GM19395 (cell line): ENCODE data around the gene ATG2A.

ENCODE experiments used
- ATAC-seq: cut with Tn5 transposase; IDR thresholded peaks from one replicate; pipeline ENCODE4 v1.9.1; 2021; ENCODE audit warnings: mild to moderate bottlenecking, moderate library complexity; ENCODE audit not compliant: unreplicated experiment

ATG2A gene

GRCh38 chr11:64888406-64888728 is 28.6 kb downstream of the ATG2A start:
- ATAC-seq = no peak

- ATAC-seq = peak; percentile 63
These were observed 29.1 kb downstream of the ATG2A start for GRCh38 chr11:64887757-64888405.

- no peak for ATAC-seq
These were observed 29.7 kb downstream of the ATG2A start for GRCh38 chr11:64887234-64887756.

GRCh38 chr11:64885367-64886286 is 31.4 kb downstream of the ATG2A start:
- no peak for ATAC-seq

GRCh38 chr11:64884019-64884418 is 33.0 kb downstream of the ATG2A start:
- no peak for ATAC-seq

- no peak for ATAC-seq
These were observed 33.4 kb downstream of the ATG2A start for GRCh38 chr11:64883575-64883974.

GRCh38 chr11:64882243-64882642 is 34.8 kb downstream of the ATG2A start:
- no peak for ATAC-seq

- ATAC-seq = no peak
These were observed 35.5 kb downstream of the ATG2A start for GRCh38 chr11:64881476-64881875.

GRCh38 chr11:64880240-64881001 is 36.6 kb downstream of the ATG2A start:
- no peak for ATAC-seq

GRCh38 chr11:64879244-64879900 is 37.6 kb downstream of the ATG2A start:
- ATAC-seq = no peak

GRCh38 chr11:64878494-64879243 is 38.3 kb downstream of the ATG2A start, which contains the start of gene EHD1:
EHD1 (minus strand) TSS chr11:64878621; CDS start chr11:64878464, 157 bp downstream.
- peak; percentile 62 for ATAC-seq

- peak; percentile 7 for ATAC-seq
These were observed 38.9 kb downstream of the ATG2A start for GRCh38 chr11:64878223-64878493.

- peak; percentile 7 for ATAC-seq
These were observed 39.4 kb downstream of the ATG2A start for GRCh38 chr11:64877390-64878222.

- no peak for ATAC-seq
These were observed 40.1 kb downstream of the ATG2A start for GRCh38 chr11:64876835-64877341.

GRCh38 chr11:64876229-64876750 is 40.7 kb downstream of the ATG2A start:
- ATAC-seq = no peak

- ATAC-seq = no peak
These were observed 41.4 kb downstream of the ATG2A start for GRCh38 chr11:64875369-64876228.

GRCh38 chr11:64874308-64875240 is 42.4 kb downstream of the ATG2A start:
- ATAC-seq = no peak
